ENCODE measurements around the gene CWC22.
"Not testable (repeated sequence)": the region's sequence is repeated elsewhere in the genome, so short reads cannot be mapped to it uniquely, and the experiment has no call there.

The CWC22 gene

GRCh38 chr2:180006781-180007579 lies at the start of gene CWC22:
TSS of gene CWC22 (minus strand) at chr2:180007297. CDS start at chr2:179993341, 13,956 bp downstream.
- peak; percentile 87 for FAIRE-seq

DNA sequence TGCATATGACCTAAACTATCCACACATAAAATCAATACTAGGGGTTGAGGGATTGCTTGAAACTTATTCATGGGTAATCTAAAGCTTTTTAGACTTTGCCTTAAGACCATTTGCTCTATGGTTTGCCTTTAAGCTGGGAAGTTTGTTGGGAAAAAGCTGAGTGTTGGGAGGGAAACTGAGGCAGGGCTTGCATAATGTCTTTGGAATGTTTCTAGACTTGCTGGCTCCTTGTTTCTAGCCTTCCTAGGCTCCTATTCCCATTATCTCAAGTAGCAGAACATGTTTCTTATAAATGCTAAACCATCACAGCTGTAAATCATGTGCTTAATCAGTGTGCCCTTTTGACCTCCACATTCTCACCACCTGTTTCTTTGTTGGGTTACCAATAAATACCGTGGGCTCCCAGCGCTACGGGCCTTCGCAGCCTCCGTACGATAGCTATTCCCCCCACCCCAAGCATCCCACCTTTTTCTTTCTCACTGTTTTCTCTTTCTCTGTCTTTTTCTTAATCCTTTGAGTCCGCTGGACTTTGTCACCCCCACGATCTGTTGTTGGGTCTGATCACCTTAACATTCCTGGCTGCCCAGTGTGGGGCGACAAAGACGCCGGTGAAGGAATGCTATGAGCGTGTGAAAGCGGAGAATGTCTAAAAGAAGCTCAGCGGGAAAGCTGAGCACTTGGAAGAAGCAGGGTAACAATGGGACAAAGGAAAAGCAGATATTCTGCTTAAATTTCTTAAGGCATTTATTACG lies 49.4 kb upstream of the CWC22 start:
- FAIRE-seq: no peak

GRCh38 chr2:180054576-180054975 lies 47.5 kb upstream of the CWC22 start:
- not testable (repeated sequence) for FAIRE-seq

DNA sequence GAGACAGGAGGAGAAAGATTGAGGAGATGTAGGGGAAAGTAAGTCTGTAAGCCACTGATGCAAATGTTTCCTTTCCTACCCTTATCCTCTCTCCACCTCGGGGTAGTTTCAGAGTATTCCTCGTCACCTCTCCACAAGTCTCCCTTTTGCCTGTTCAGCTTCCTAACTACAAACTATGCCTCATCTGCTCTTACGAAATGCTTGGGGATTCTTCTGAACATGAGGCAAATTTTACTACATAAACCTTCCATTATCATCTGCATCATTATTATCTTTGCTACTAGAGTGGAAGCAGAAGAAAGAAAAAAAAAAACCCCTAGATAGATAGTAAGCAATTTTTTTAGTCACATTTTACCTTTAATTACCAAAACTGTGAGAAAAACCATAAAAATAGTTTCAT lies 43.1 kb upstream of the CWC22 start:
- FAIRE-seq: no peak

GRCh38 chr2:180048251-180048650 lies 41.2 kb upstream of the CWC22 start:
- no peak for FAIRE-seq

DNA sequence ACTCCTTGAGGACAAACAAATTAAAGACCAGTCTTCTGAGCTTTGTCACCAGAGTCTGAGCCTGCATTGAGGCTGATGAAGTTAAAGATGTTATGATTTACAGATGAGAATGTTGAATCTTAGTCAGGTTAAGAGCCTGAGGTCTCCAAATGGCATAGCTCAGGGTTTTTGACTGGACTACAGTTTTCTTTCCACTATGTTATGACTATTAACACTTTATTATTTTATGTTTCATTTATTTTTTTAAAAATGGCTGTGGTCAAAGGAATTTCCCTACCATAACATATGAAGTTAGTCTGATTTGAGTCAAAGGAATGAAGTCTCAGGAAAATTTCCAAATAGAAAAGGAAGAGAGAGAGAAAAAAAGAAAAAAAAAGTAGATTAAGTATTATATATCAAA lies 39.7 kb upstream of the CWC22 start:
- FAIRE-seq: no peak

GRCh38 chr2:180046202-180046601 lies 39.1 kb upstream of the CWC22 start:
- no peak for FAIRE-seq

- peak; percentile 26 for FAIRE-seq
Observed at GRCh38 chr2:180040146-180040925, 33.2 kb upstream of the CWC22 start.

DNA sequence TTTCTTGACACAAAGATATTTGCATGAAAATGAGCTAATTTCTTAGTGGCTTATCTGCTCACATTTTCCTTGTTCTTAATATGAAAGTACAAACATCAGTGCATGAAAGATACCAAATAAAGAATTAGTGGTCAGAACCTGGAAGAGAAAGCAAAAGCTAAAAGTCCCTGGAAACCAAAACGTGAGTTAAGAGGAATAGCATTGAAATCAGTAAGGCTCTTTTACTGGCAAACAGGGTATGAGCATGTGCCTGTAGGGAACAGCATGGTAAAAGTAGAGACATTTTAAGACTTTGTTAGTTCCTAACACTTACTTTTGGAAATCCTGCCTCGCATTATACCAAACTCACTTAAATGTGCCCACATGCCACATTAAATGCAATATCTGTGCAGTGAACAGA lies 31.9 kb upstream of the CWC22 start:
- FAIRE-seq: no peak

DNA sequence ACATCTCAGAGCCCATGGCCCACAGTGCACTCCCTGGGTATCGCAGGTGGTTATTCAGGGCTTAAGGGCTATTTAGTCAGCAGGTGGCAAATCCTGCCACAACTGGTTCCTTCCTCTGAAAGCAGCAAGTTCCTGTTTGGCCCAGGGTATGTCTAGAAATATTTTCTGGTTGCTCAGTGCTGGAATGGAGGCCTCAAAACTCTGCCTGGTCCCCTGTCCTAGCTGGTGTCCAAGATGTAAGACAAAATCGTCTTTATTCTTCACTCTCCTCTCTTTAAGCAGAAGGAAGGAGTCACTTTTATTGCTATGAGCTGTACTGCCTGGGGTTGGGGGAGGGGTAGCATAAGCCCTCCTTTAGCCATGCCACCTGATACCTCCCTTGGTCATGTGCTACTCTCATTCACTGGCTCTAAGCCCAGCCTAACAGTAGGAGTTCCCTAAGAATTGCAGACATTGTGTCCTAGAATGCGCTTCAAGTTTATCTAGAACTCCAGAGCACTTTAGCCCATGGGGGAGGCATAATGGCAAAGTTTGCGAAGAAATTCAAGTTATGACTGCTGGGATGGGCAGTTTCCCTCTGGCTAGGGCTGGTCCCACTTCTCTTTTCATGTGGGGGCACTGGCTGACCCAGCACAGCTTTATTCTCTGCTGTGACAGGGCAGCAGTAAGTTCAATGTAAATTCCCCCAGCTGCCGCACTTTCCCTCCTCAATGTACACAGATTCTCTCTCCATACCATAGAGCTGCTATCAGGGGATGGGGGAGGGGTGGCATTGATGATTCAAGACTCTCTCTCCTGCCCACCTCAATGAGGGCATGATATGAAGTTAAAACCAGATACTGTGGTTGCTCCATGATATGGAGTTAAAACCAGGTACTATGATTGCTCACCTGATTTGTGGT lies 27.1 kb upstream of the CWC22 start:
- no peak for FAIRE-seq

DNA sequence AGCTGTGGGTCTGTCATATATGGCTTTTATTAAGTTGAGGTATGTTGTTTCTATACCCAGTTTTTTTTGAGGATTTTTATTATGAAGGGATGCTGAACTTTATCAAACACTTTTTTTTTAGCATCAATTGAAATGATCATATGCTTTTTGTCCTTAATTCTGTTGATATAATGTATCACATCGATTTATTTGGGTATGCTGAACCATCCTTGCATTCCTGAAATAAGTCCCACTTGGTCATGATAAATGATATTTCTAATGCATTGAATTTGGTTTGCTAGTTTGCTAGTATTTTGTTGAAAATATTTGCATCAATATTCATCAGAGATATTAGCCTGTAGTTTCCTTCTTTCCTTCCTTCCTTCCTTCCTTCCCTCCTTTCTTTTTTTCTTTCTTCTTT lies 22.5 kb upstream of the CWC22 start:
- no peak for FAIRE-seq

- no peak for FAIRE-seq
Observed at GRCh38 chr2:180021850-180022249, 14.8 kb upstream of the CWC22 start.

DNA sequence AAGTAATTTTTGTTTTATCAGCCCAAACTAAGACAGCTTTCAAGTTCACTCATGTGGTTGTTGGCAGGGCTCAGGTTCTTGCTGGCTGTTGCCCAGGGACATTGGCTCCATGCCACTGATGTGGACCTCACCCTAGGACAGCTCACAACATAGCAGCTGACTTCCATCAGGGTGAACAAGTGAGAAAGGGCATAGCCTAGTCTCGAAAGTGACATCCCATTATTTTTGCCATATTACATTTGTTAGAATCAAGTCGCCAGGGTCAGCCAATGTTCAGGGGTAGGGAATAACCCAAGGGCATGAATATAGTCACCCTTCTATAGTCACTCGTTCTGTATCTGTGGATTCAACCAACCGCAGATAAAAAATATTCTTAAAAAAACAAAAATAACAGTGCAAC lies 10.7 kb upstream of the CWC22 start:
- no peak for FAIRE-seq

DNA sequence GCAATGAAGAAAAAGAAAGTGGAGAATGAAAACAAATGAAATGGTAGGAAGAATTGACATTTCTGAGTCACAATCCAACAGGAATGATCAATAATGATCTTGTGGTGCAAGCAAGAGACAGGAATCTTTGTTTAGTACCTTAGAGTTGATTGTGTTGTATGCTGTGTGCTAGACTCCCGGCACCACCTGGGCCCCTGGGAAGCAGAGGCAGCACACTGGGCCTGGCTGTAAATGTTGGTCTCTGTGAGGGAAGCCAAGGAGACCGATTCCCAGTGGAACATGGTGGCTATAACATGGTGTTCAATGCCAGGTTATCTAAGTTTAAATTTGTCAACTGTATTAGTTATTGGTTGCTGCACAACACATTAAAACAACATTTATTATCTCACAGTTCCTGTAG lies 9.8 kb upstream of the CWC22 start:
- FAIRE-seq: no peak

GRCh38 chr2:180015951-180016709 lies 9.0 kb upstream of the CWC22 start:
- peak; percentile 18 for FAIRE-seq

DNA sequence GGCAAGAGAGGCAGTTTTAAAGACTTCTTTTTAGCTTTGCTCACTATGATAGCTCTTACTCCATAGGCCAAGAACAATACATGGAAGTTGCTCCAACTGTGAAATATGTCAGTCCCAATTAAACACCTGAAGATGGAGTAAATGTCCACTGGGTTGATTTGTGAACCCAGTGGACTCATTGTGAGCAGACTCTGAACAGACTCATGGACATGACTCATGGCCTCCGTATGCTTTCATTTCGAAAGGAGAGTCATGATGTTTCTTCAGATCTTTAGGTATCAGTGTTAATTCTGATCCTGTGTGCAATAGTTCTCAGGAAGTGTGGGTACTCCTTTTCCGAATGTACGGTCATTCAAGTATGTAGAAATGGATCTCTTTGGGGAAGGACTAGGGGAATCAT lies 5.4 kb upstream of the CWC22 start:
- no peak for FAIRE-seq

GRCh38 chr2:180010701-180011100 lies 3.6 kb upstream of the CWC22 start:
- FAIRE-seq: no peak

GRCh38 chr2:180006231-180006630 lies 866 bp downstream of the CWC22 start:
- FAIRE-seq: no peak

GRCh38 chr2:180005465-180005864 lies 1.6 kb downstream of the CWC22 start:
- not testable (repeated sequence) for FAIRE-seq

DNA sequence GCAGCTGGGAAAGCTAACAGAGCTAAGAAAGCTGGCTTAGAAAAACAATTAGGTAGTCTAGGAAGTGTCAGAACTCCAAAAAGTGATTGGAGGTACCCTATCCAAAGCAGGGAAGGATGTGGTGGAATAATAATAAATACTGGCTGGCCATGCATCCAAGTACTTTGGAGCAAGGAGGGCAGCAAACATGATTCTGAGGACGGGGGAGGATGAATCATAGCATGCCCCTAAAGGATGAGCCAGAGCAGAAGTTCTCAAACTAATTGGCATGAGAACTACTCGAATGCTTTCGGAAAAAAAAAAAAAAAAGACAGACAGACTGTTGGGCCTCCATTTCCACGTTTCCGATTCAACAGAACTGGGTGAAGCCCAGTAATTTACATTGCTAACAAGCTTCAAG lies 2.4 kb downstream of the CWC22 start:
- FAIRE-seq: no peak

DNA sequence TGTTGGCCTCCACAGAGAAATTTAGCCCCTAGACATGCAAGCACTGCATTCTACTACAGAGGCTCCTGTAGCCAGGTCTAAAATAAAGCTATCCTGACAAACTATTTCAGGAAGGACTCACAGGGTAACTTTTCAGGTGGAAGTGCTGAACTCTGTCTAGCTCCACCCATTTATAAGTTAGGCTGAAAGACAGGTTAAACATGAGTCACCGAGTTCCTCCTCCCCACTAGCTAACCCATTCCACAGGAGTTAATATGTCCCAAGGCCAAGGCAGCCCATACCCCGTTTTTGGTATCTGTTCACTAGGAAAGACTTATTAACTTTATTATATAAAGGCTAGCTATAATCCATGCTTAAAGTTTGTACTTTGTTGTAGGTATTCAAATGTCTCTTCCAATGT lies 3.5 kb downstream of the CWC22 start:
- FAIRE-seq: no peak

GRCh38 chr2:180003073-180003472 lies 4.0 kb downstream of the CWC22 start:
- FAIRE-seq: no peak
